IMR-90 (cell line): Measurements from ENCODE around the gene PPFIA1. TPM values are rescaled to one million over a fixed set of nuclear protein-coding genes. Genes with fewer than 3 reads are reported as not detected.
A peak's percentile ranks its signal among the peaks of the same experiment; 100 is the strongest.

Experiments
- ATAC-seq: fragments of 200-7000 bp; cut with Tn5 transposase; 2 replicates; pipeline ENCODE4 v1.9.1; 2020; ENCODE audit warnings: low read depth, mild to moderate bottlenecking, moderate library complexity
- BruUV-seq: library from RNA; stranded (reverse); fragments of 400-500 nt; replicated peaks from 2 replicates; lab custom pipeline; 2021; lab: Mats Ljungman, UMichigan
- CTCF ChIA-PET: fragments of 300-600 bp; formaldehyde crosslinking; extraction: SDS; loops from one replicate; lab custom pipeline; 2021; ENCODE audit warnings: antibody characterized with exemption; lab: Yijun Ruan, JAX
- POLR2A ChIA-PET: fragments of 300-600 bp; sonication (Branson Sonifier 250); formaldehyde crosslinking; loops from one replicate; lab custom pipeline; 2022; ENCODE audit warnings: antibody characterized with exemption; ENCODE audit not compliant: unreplicated experiment; lab: Charles Lee
- DNase-seq: peaks from one replicate; pipeline ENCODE4 v3.0.0; 2013
- H2AFZ ChIP-seq: replicated peaks from 2 replicates; pipeline ENCODE3; 2013; ENCODE audit warnings: low read length, mild to moderate bottlenecking; ENCODE audit not compliant: poor library complexity
- H2AK5ac ChIP-seq: 2 replicates; pipeline ENCODE4 v1.6.1; 2013; ENCODE audit warnings: low read depth, low read length, inconsistent platforms
- H2AK9ac ChIP-seq: replicated peaks from 2 replicates; pipeline ENCODE3; 2013; ENCODE audit warnings: mild to moderate bottlenecking, low read depth, low read length, moderate library complexity; ENCODE audit not compliant: poor library complexity
- H2BK120ac ChIP-seq: 2 replicates; pipeline ENCODE4 v1.6.1; 2013; ENCODE audit warnings: low read depth, low read length, inconsistent platforms
- H2BK15ac ChIP-seq: 3 replicates; pipeline ENCODE4 v1.6.1; 2013; ENCODE audit warnings: low read depth, low read length, inconsistent platforms
- H2BK20ac ChIP-seq: 2 replicates; pipeline ENCODE4 v1.6.1; 2013; ENCODE audit warnings: low read depth, mild to moderate bottlenecking, inconsistent platforms, low read length, moderate library complexity
- H2BK5ac ChIP-seq: 2 replicates; pipeline ENCODE4 v1.6.1; 2013; ENCODE audit warnings: mild to moderate bottlenecking, low read depth, low read length, inconsistent platforms; ENCODE audit not compliant: poor library complexity, severe bottlenecking
- H3K14ac ChIP-seq: replicated peaks from 2 replicates; pipeline ENCODE4 v1.6.1; 2013; ENCODE audit warnings: low read depth, low read length, inconsistent platforms
- H3K18ac ChIP-seq: 2 replicates; pipeline ENCODE4 v1.6.1; 2013; ENCODE audit warnings: low read depth, low read length, control low read depth
- H3K23ac ChIP-seq: 2 replicates; pipeline ENCODE4 v1.6.1; 2013; ENCODE audit warnings: low read depth, low read length, inconsistent platforms
- H3K27ac ChIP-seq: 2 replicates; pipeline ENCODE4 v1.5.1; 2013; ENCODE audit warnings: mild to moderate bottlenecking, control low read depth, low read length; ENCODE audit not compliant: insufficient read depth
- H3K27me3 ChIP-seq: 2 replicates; pipeline ENCODE4 v1.6.1; 2013; ENCODE audit warnings: low read length; ENCODE audit not compliant: control insufficient read depth, insufficient read depth
- H3K36me3 ChIP-seq: 2 replicates; pipeline ENCODE4 v1.6.1; 2013; ENCODE audit warnings: low read length, mixed read lengths; ENCODE audit not compliant: control insufficient read depth, insufficient read depth
- H3K4ac ChIP-seq: 2 replicates; pipeline ENCODE4 v1.6.1; 2013; ENCODE audit warnings: low read depth, low read length, inconsistent platforms
- H3K4me1 ChIP-seq: 2 replicates; pipeline ENCODE4 v1.6.1; 2013; ENCODE audit warnings: low read length, mixed read lengths; ENCODE audit not compliant: control insufficient read depth, insufficient read depth
- H3K4me2 ChIP-seq: 2 replicates; pipeline ENCODE4 v1.6.1; 2013; ENCODE audit warnings: low read depth, mild to moderate bottlenecking, control low read depth, low read length, moderate library complexity
- H3K4me3 ChIP-seq: 2 replicates; pipeline ENCODE4 v1.5.1; 2013; ENCODE audit warnings: low read depth, mild to moderate bottlenecking, control low read depth, low read length, moderate library complexity; ENCODE audit not compliant: insufficient read depth
- H3K56ac ChIP-seq: 2 replicates; pipeline ENCODE4 v1.6.1; 2013; ENCODE audit warnings: low read length, inconsistent platforms; ENCODE audit not compliant: insufficient read depth; ENCODE audit errors: extremely low read depth
- H3K79me1 ChIP-seq, 2 experiments: 2 replicates each; pipeline ENCODE4 v1.6.1; 2013; ENCODE audit warnings: low read length in 2 of 2, inconsistent platforms in 1 of 2, low read depth in 1 of 2
- H3K9ac ChIP-seq: 2 replicates; pipeline ENCODE4 v1.6.1; 2013; ENCODE audit warnings: low read depth, low read length, control low read depth
- H3K9me1 ChIP-seq: 2 replicates; pipeline ENCODE4 v1.6.1; 2013; ENCODE audit warnings: low read length, inconsistent platforms; ENCODE audit not compliant: insufficient read depth
- H3K9me3 ChIP-seq: 2 replicates; pipeline ENCODE4 v1.6.1; 2013; ENCODE audit warnings: low read length; ENCODE audit not compliant: control insufficient read depth, insufficient read depth
- H4K20me1 ChIP-seq: 2 replicates; pipeline ENCODE4 v1.6.1; 2013; ENCODE audit warnings: low read length, inconsistent platforms; ENCODE audit not compliant: insufficient read depth
- H4K5ac ChIP-seq: 2 replicates; pipeline ENCODE4 v1.6.1; 2013; ENCODE audit warnings: mild to moderate bottlenecking, low read depth, low read length, control low read depth
- H4K8ac ChIP-seq, 2 experiments: 2 replicates each; pipeline ENCODE4 v1.6.1; 2013; ENCODE audit warnings: low read depth in 2 of 2, low read length in 2 of 2, control low read depth in 1 of 2, inconsistent platforms in 1 of 2
- H4K91ac ChIP-seq: 2 replicates; pipeline ENCODE4 v1.6.1; 2013; ENCODE audit warnings: low read depth, low read length, inconsistent platforms; ENCODE audit not compliant: insufficient read depth
- CEBPB ChIP-seq: IDR thresholded peaks from 2 replicates; pipeline ENCODE4 v1.6.1; 2012; ENCODE audit warnings: low read depth, low read length, improper control_type of control experiment
- CHD1 ChIP-seq: IDR thresholded peaks from 2 replicates; pipeline ENCODE4 v1.6.1; 2012; ENCODE audit warnings: low read depth, low read length, improper control_type of control experiment
- CTCF ChIP-seq: conservative IDR thresholded peaks from 2 replicates; pipeline ENCODE4 v1.5.1; 2012; ENCODE audit warnings: mild to moderate bottlenecking, low read depth, low read length, improper control_type of control experiment
- ELK1 ChIP-seq: fragments of 150-350 bp; IDR thresholded peaks from 2 replicates; pipeline ENCODE4 v1.6.1; 2016; ENCODE audit warnings: low read depth, mild to moderate bottlenecking, low read length, moderate library complexity, borderline replicate concordance
- FOS ChIP-seq: fragments of 150-350 bp; IDR thresholded peaks from 2 replicates; pipeline ENCODE4 v1.6.1; 2016; ENCODE audit warnings: low read depth, low read length
- MAFK ChIP-seq: IDR thresholded peaks from 2 replicates; pipeline ENCODE4 v1.6.1; 2012; ENCODE audit warnings: low read depth, low read length, improper control_type of control experiment
- MAZ ChIP-seq: IDR thresholded peaks from 2 replicates; pipeline ENCODE4 v1.6.1; 2012; ENCODE audit warnings: low read depth, mild to moderate bottlenecking, low read length, improper control_type of control experiment, moderate library complexity, borderline replicate concordance
- MXI1 ChIP-seq: IDR thresholded peaks from 2 replicates; pipeline ENCODE4 v1.6.1; 2012; ENCODE audit warnings: low read depth, mild to moderate bottlenecking, low read length, moderate library complexity, borderline replicate concordance
- NFE2L2 ChIP-seq: fragments of 150-350 bp; IDR thresholded peaks from 2 replicates; pipeline ENCODE4 v1.6.1; 2016; ENCODE audit warnings: low read depth, mild to moderate bottlenecking, low read length
- POLR2A ChIP-seq: IDR thresholded peaks from 2 replicates; pipeline ENCODE4 v1.6.1; 2012; ENCODE audit warnings: mild to moderate bottlenecking, low read depth, low read length
- RAD21 ChIP-seq: IDR thresholded peaks from 2 replicates; pipeline ENCODE4 v1.6.1; 2012; ENCODE audit warnings: low read length, improper control_type of control experiment
- RCOR1 ChIP-seq: IDR thresholded peaks from 2 replicates; pipeline ENCODE4 v1.6.1; 2012; ENCODE audit warnings: mild to moderate bottlenecking, low read length, improper control_type of control experiment; ENCODE audit not compliant: insufficient replicate concordance
- SMC3 ChIP-seq: fragments of 150-350 bp; IDR thresholded peaks from 2 replicates; pipeline ENCODE4 v1.6.1; 2016; ENCODE audit warnings: low read depth, mild to moderate bottlenecking, antibody characterized with exemption, low read length, moderate library complexity
- USF2 ChIP-seq: fragments of 150-350 bp; IDR thresholded peaks from 2 replicates; pipeline ENCODE4 v1.6.1; 2017; ENCODE audit warnings: mild to moderate bottlenecking, antibody characterized with exemption, low read length, low read depth
- WGBS, 2 experiments: methylation state at CpG; one replicate each; pipeline versions ENCODE4 v1.1.5 to v1.1.7; 2013; ENCODE audit warnings: missing lambda C conversion rate in 2 of 2; ENCODE audit not compliant: insufficient read length in 1 of 2; ENCODE audit errors: extremely low coverage in 2 of 2; 5-methylcytosine and 5-hydroxymethylcytosine counted together
- dilution Hi-C: fragments of 300-500 bp; cut with HindIII; formaldehyde crosslinking; loops from one replicate; pipeline ENCODE4 v1.14.3; 2018; ENCODE audit warnings: low sequenced_read_pairs; ENCODE audit not compliant: unreplicated experiment
- in situ Hi-C: fragments of 300-500 bp; cut with MboI; formaldehyde crosslinking; loops from 3 replicates; pipeline ENCODE4 v1.14.3; 2019; ENCODE audit warnings: low sequenced_read_pairs, inconsistent platforms, mixed read lengths
- intact Hi-C: fragments of 100-400 bp; cut with micrococcal nuclease; formaldehyde crosslinking; loops from 2 replicates; pipeline ENCODE4 v1.10.0; 2022
- polyA plus RNA-seq, 3 experiments: library from polyadenylated mRNA; depleted of rRNA; stranded (reverse); fragments of >200 nt; gene quantifications; 2 replicates each; pipeline ENCODE4 v1.2.3, GENCODE V29; 2012; ENCODE audit warnings: low replicate concordance in 1 of 3
- total RNA-seq: library from RNA; depleted of rRNA; stranded (reverse); fragments of >200 nt; gene quantifications from 2 replicates; pipeline ENCODE4 v1.2.3, GENCODE V29; 2012

The PPFIA1 gene
- total and polyA plus RNA-seq, 2 of the 4 experiments (the other 2 are of a cell fraction), result 25.6 to 37.2 TPM

GRCh38 chr11:70381350-70381749 lies 110.9 kb downstream of the PPFIA1 start:
- Histone ChIP-seq H2BK20ac (peak overlapping the region; percentile 99), H3K4me1 (peaks cover 18% of the 10 kb centered on the region), H3K23ac (0 out of 2 replicates have a peak overlapping the region, but pooled peaks have one; percentile 37), H4K20me1 (peaks cover 8% of the 10 kb centered on the region), H3K27me3 (no peaks in the 10 kb centered on the region), H3K9ac (no peak overlapping the region), H3K9me3 (no peaks in the 10 kb centered on the region), H3K79me1 (peaks cover 9 to 49% of the 10 kb centered on the region in 2 experiments), H4K5ac (peak overlapping the region; percentile 99), H2AK5ac (peak overlapping the region; percentile 83; the same call in 1 of the 2 replicates), H3K18ac (peak overlapping the region; percentile 99), H2AFZ (no peak overlapping the region), H3K36me3 (peaks cover 24% of the 10 kb centered on the region), H3K9me1 (peaks cover 25% of the 10 kb centered on the region), H3K4ac (peak overlapping the region; percentile 100), H3K4me3 (no peak overlapping the region), H2BK120ac (peak overlapping the region; percentile 99), H4K91ac (peak overlapping the region; percentile 96), H2BK5ac (peak overlapping the region; percentile 94), H2BK15ac (peak overlapping the region; percentile 69; the same call in 2 of the 3 replicates), H3K27ac (peak overlapping the region; percentile 94; the same call in 1 of the 2 replicates), H3K14ac (peak overlapping the region; percentile 99), H3K4me2 (no peak overlapping the region), H4K8ac (peak overlapping the region; percentile 71 to 75; a peak in 3 of 4 replicates), H2AK9ac (no peak overlapping the region), H3K56ac (peak overlapping the region; percentile 67; the same call in 1 of the 2 replicates)
- in situ Hi-C loops, result no loop called here
- DNase-seq (no peak), ATAC-seq (no peak)
- no TSS peak for BruUV-seq
- TF ChIP-seq CHD1 (no peak), RCOR1 (no peak), CTCF (no peak), ELK1 (no peak), FOS (no peak), RAD21 (no peak), USF2 (no peak), MAFK (no peak), MXI1 (no peak), CEBPB (no peak), NFE2L2 (no peak), MAZ (no peak), POLR2A (no peak), SMC3 (no peak)
- POLR2A ChIA-PET, result no interaction called here
- intact Hi-C loops, result no loop called here
- dilution Hi-C loops, result no loop called here
- CTCF ChIA-PET, result no interaction called here
- WGBS, 2 experiments, result no CpG with 5 or more reads among the region's 8 CpGs
